Activated CD4-positive, CD25-positive, alpha-beta regulatory T cell (primary cell): ENCODE measurements around the gene LOXL4.

ENCODE experiments used
- DNase-seq, 4 experiments: peaks; one replicate each; lab custom pipeline; 2025; lab: John Stamatoyannopoulos, UW

LOXL4 gene

DNA sequence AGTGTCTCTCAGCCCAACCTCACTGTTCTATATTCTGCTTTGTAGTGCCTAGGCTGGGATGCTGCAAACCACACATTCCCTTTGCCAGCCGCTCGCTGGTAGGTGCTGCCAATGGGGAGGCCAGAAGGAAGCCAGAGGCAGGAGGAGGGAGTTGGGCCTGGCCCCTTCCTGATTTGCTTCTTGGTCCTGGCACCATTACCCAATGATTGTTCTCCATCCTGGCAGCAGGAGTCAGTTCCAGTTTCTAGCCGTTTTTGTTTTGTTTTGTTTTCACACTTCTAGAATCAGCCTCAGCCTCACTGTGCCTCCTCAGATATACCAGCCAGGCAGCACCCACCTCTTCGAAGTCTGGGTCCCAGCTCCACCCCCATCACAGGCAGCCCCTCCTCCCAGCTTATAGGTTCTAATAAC lies 27.4 kb upstream of the LOXL4 start:
- DNase-seq: no peak

DNA sequence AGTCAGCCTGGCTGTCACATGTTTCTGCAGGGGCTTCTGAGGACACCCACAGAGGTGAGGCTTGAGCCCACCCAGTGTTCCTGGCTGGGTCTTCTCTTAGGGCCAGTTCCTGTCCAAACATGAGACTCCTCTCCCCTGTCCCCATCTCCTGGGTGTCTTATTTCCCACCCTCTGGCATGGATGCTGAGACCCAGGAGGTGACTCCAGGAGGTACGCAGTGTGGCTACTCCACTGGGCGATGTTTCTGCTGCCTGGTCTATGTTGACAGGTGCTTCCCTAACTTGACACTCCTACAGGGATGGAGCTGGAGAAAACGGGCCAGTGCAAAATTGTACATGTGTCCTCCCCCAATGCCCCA lies 26.3 kb upstream of the LOXL4 start:
- DNase-seq: no peak

DNA sequence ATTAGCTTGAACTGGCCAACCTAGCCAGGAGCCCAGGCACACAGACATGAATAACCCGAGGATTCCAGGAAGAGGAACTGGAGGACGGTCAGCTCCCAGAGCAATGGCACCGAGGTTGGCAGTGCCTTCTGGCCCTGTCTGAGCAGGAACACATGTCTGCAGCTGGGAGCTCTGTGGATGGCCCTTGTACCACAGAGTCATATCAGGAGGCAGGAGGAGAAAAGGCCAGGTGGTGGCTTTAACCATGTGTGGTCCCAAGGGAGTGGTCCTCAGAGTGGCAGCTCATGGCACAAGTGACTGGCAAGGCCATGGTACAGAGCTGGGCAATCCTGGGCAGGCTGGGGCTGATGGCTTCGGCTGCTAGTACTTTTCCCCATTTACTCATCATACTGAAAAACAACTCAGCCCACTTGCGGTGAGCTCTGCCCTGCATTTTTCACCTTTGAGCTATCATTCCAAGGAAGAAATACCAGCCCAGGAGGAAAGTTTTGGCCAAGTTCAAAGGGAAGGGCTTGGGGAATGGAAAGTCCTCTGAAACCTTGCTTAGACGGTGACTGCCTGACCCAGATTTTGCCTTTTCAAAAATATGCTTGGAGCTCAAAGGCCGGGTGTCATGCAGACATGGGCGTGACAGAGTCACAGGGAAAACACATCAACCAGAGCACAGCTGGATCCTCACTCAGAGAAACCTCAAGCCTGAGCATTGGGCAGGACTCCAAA lies 25.7 kb upstream of the LOXL4 start:
- DNase-seq: no peak

DNA sequence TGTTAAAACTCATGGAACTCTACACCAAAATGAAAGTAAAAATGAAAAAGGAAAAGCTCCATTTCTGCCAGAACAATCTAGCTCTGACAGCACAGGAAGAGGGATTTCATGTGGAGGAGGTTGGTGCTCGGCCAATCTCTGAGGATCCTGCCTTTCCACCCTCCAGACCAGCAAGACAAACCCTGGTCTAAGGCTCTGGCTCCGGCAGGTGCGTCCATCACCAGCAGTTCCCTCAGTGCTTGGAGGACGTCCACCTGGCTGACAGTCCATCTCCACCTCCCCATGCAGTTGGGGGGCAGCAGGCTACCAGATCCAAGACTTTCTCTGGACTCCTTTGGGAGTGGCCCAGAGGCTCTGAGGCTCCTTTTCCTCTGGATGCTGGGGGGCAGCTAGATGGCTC lies 25.0 kb upstream of the LOXL4 start:
- DNase-seq: no peak

GRCh38 chr10:98289802-98290209 lies 21.8 kb upstream of the LOXL4 start:
- no peak for DNase-seq

GRCh38 chr10:98287321-98287720 lies 19.3 kb upstream of the LOXL4 start:
- no peak for DNase-seq

GRCh38 chr10:98286419-98286818 lies 18.4 kb upstream of the LOXL4 start:
- DNase-seq: no peak

DNA sequence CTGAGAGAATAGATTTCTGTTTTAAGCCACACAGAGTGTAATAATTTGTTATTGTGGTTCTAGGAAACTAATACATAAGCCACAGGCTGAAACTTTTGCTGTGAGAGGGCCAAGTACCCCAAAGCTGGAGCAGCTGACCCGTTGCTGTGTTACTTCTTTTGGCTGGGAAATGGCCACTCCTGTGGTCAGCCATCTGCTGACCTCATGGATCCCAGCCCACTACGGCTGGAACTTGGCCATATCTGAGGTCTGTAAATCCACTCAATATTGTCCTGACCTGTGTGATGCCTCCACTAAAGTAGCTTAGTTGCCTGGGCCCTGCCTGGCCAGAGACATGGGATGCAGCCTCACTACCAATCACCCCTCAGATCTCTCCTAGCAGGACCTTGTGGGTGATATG lies 17.4 kb upstream of the LOXL4 start:
- DNase-seq: no peak

DNA sequence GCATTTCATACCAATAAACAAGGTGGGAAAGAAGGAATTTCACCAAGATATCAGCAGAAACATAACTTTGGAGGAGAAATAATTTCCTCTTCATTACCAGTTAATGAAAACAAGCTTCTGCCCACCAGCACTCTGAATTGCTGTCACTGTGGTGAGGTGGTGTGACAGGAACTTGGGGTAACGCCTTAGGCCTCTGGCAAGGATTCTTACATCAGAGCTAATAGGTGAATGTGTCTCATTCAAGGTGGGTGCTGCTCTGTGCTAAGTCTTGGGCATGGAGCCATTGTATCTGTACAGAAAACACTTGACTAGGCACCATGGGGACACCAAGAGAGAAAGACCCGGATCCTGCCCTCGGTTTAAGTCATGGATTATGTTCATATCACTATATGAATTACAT lies 8.3 kb upstream of the LOXL4 start:
- DNase-seq: no peak

DNA sequence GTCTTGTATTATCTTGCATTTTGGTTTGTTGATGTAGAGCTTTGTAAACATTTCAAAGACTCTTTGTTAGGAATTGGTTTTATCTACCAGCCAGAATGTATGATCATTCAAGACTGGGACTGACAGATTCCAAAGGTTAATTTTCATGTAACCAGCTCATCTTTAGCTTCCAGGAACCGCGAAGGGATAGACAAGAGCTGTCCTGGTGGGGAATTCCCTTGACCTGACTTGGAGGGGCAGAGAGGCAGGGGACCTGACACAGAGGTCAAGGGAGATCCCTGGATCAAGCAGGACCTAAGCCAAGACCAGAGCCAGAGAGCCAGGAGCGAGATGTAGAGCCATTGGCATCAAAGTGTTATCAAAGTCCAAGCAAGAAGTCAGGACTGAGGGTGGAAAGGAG lies 6.6 kb upstream of the LOXL4 start:
- DNase-seq: no peak

DNA sequence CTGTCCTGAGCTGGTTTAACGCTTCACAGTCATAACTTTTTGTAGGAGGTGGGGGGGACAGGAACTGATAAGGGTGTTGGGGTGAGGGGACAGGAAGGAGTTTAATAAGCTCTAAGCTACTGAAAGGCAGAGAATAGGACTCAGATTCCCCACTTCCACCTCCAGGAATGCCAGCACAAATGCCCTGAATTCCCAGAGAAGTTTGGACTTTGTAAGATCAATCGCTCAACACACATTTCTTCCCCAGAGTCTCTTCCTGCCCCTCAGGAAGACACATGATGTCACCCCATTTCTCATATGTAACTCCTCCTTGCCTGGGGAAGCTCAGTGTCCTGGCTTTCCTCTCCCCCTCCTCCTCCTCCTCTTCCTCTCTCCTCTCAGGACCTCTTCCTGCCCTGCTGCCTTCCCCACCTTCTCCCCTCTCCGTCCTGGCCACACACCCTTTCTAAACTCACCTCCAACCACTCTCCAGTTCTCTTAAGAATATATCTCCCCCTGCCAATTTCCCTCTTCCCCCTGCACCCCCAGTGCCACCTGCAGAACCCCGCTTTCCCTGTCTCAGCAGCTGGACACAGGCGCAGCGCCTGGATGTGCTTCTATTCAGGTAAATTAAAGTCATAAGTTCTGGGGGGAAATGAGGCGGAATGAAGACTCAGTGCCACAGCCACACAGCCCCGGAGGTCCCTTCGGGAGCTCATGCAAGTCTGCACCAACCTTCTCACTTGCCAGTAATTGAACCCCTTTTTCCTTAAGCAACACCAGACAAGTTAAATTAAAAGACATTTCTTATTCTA lies 5.3 kb upstream of the LOXL4 start:
- DNase-seq: no peak

DNA sequence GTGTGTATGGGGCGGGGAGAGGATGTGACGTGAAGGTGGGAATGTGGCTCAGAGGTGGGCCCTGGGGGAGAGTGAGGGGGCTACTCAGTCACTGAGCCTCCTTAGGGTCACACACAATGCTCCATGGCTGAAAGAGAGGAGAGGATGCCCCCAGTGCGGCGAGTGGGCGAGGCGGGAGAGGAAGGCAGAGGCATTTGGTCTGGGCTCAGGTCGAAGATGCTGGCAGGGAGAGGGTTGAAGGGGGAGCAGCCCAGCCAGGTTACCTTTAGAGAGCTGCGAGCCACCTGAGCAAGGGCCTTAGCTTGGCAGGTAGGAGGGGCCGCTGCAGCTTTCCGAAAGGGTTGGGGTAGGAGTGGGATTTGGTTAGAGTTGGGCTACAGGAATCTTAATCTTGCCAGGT lies 4.7 kb upstream of the LOXL4 start:
- DNase-seq: no peak

DNA sequence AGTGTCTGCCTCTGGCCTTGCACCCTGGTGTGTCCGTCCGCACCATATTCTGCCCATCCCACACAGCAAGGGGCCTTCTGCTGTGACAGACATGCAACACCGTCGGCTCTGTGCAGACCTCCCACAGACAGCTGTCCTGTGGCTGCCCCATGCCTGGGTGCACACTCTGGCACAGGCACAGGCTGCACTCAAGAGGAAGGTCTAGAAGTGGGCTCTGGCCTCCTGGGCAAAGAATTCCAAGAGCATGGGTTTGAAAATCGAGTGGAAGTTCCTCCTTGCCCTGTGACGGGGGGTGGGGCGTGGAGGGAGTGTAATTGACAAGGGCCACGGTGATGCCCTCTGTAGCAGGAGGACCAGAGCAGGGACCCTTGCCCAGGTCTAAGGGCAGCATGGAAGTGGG lies 4.3 kb upstream of the LOXL4 start:
- no peak for DNase-seq

DNA sequence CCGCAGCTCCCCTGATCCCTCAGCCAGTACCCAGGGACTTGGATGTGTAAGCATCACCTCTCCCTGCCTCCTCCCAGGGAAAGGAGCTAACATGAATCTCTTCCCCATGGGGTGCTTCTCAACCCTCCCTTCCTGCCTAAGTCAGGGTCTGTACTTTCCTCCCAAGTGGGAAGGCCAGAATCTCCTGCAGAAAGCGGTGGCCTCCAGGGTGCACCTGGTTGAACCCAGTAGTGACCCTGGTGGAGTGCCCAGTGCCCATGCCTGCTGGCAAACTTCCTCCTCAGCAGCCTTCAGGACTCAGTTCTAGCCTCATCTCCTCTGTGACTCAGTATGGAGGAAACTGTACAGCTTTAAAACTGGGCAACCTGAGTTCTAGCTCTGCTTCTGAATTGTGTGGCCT lies 2.8 kb upstream of the LOXL4 start:
- DNase-seq: no peak

DNA sequence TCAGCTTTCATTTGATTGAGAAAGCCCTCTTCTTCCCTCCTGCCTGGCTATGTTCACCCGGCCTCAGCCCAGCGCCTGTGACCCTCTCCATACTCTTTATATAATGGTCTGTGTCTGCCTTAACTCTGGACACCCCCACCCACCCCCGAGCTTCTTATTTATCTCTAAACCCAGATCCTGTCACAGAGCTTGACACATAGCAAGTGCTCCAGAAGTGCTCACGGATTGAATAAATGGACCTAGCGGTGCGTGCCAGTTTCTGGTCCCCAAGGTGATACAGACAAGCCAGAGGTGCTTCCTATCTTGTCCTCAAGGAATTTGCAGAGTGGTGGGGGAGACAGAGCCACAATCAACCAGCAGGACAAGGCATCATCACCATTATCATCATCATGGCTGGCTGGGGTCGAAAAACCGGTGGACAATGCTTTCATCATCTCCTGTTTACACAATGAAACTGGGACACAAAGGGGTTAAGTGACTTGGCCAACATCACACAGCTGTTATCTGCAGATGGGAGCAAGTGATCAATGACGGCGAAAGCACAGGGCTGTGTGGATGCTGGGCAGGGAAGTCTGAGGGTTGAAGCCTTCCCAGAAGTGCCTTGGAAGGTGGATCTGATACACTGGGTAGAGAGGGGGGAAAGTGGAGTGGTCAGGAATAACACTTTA lies 2.2 kb upstream of the LOXL4 start:
- DNase-seq: no peak

DNA sequence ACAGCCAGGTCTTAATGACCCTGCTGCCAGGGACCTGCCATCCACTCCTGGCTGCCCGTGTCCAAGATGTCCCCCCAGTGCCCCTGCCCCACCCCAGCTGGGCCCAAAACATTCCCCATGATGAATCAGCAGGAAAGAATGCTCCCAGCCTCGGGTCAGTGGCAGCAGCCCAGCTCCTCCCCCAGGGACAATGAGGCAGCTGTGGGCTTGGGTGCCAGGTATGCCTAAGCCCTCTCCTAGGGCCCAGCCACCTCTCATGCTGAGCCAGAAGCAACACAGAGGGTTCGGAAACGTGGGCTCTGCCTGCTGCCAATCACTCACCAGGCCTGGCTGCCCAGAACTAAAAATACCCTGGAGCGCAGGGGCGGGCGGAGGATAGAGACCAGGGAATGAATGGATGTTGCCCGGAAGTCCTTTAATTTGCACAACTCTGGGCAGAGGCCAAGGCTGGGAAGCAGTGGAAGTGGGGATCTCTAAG lies 1.5 kb upstream of the LOXL4 start:
- no peak for DNase-seq

GRCh38 chr10:98268694-98269431 lies 869 bp upstream of the LOXL4 start:
- DNase-seq: no peak

DNA sequence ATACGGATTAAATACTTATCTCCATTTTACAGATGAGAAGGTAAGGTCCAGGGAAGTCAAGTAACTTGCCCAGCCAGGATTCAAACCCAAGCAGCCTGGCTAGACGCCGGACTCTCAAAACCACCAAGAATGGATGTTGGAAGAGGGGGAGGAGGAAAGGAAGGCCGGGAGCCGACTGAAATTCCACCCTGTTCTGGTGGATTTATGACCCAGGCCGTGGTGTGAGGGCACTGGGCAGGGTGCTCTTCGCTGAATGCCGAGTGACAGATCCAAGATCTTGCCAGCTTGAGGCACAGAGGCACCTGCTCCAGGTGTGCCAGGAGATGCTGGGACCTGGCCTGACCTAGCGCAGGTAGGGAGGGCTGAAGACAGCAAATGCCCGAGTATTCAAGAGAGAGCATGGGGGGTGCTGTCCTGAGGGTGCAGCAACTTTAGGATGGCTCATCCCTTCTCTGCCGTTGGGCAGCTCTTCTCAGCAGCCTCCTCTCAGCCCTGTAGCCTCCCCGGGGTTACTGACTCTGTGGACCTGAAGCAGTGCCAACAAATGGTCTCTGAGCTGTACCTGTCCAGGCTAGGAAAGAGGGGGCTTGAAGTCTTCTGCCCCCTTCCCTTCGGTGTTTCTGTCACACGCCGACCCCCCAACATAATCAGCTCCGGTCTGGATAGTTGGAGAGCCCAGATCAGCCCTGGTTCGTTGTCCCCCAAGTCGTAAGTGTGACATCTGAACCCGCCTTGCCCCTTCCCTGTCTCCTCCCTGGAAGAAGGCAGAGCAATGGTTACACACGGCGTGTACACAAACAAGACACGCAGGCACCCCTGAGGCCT lies 713 bp downstream of the LOXL4 start:
- DNase-seq: no peak

DNA sequence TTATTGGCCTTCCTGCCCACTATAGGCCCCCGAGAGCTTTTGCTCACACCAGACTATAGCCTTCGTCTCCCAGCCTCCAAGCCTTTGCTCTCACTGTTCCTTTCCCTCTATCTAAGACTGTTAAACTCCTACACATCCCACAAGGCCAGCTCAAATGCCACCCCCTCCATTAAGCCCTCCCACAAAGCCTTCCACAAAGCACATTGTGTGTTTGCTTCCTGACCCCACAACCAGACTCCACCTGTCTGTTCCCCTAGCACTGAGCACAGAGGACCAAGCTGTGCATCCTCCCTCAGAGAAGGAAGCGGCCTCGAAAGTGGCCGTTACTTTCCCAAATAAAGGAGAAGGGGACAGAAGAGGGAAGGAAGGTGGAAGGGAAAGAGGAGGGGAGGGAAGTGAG lies 1.3 kb downstream of the LOXL4 start:
- no peak for DNase-seq

DNA sequence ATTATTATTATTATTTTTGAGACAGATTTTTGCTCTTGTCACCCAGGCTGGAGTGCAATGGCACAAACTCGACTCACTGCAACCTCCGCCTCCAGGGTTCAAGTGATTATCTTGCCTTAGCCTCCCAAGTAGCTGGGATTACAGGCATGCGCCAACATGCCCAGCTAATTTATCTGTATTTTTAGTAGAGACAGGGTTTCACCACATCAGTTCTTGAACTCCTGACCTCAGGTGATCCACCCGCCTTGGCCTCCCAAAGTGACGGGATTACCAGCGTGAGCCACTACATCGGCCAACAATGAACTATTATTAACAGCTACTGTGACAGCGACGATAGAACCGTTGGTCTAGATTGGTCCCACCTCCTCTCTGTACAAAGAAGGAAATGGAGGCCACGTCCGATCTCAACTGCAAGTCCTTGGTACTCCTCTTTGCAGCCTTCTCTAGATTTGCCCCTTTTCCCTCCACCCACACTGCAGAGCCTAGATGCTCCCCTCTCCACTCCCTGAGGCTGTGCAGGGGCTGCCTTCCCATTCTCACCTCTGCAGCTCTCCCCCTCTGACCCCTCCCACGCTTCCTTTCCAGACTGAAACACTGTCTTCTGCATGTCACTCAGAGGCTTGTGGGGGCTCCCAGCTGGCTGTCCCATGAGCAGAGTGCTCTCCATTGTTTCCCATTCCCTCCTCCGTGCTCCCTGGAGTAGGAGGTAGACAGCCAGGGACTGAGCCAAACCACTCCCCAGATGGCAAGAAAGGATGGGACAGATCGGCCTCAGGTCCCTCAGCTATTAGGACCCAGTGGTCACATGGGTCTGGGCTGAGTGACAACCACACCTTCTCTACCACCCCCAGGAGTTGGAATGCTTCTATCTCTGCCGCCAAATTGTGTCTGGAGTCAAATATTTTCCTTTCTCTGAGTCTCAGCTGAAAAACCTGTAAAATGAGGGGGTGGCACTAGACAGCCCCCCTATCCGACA lies 2.3 kb downstream of the LOXL4 start:
- no peak for DNase-seq
